Measurements from ENCODE around the gene SNAPC3. TPM values are rescaled to one million over a fixed set of nuclear protein-coding genes. Genes with fewer than 3 reads are reported as not detected.

Gene SNAPC3
- total RNA-seq, 1 donor: 30.4 TPM

DNA sequence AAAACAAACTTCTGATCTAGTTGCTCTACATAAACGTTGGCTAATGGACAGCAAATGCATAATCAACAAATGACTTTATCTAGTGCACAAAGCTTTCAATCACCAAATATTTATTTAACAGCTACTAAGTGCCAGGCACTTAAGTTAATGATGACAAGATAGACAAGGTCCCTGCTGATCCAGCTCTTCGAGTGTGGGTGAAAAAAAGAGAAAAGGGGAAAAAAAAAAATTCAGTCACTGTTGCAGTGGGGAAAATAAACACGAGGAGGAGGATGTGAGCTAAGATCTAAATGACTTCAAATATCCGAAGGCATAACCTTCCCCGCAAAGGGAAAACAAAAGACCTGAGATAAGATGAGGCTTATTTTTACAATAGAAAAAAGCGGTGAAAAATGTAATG, 78.5 kb downstream of the SNAPC3 start:
- peak; percentile 24 for TF ChIP-seq CTCF (IDR thresholded peaks at IDR 0.05; ENCODE audit: extremely low read depth, low read depth, low read length)
- peaks cover 21% of the 10 kb centered on the region for H3K79me2 ChIP-seq (ENCODE audit: insufficient read depth, low read length)
- no peak overlapping the region for H3K4me2 ChIP-seq (ENCODE audit: insufficient read depth, low read length)

GRCh38 chr9:15501803-15502202, 79.1 kb downstream of the SNAPC3 start:
- TF ChIP-seq CTCF (IDR thresholded peaks at IDR 0.05; ENCODE audit: extremely low read depth, low read depth, low read length): no peak
- Histone ChIP-seq H3K79me2 (ENCODE audit: insufficient read depth, low read length) (peaks cover 21% of the 10 kb centered on the region), H3K4me3 (ENCODE audit: insufficient read depth, low read length) (no peak overlapping the region), H3K27me3 (ENCODE audit: insufficient read depth, low read length) (no peaks in the 10 kb centered on the region), H3K36me3 (ENCODE audit: insufficient read depth, low read length) (peaks cover 7% of the 10 kb centered on the region), H3K9me3 (ENCODE audit: low read depth, low read length) (no peaks in the 10 kb centered on the region), H3K4me2 (ENCODE audit: insufficient read depth, low read length) (no peak overlapping the region), H4K20me1 (ENCODE audit: insufficient read depth, low read length) (no peaks in the 10 kb centered on the region), H3K4me1 (ENCODE audit: insufficient read depth, low read length) (peaks cover 4% of the 10 kb centered on the region), H2AFZ (ENCODE audit: low read length) (no peak overlapping the region), H3K27ac (ENCODE audit: low read depth, low read length) (no peak overlapping the region)
- no peak for DNase-seq (ENCODE audit: insufficient read length, low spot score, missing footprints)

More for the DNA sequence above, 78.5 kb downstream of the SNAPC3 start:
- H3K27me3 ChIP-seq (ENCODE audit: insufficient read depth, low read length): no peaks in the 10 kb centered on the region
- DNase-seq (ENCODE audit: insufficient read length, low spot score, missing footprints): no peak
- peaks cover 4% of the 10 kb centered on the region for H3K4me1 ChIP-seq (ENCODE audit: insufficient read depth, low read length)
- H4K20me1 ChIP-seq (ENCODE audit: insufficient read depth, low read length): no peaks in the 10 kb centered on the region
- H3K4me3 ChIP-seq (ENCODE audit: insufficient read depth, low read length): no peak overlapping the region
- no peaks in the 10 kb centered on the region for H3K9me3 ChIP-seq (ENCODE audit: low read depth, low read length)
- peaks cover 7% of the 10 kb centered on the region for H3K36me3 ChIP-seq (ENCODE audit: insufficient read depth, low read length)
- H3K27ac ChIP-seq (ENCODE audit: low read depth, low read length): no peak overlapping the region
- no peak overlapping the region for H2AFZ ChIP-seq (ENCODE audit: low read length)

- no peak overlapping the region for H3K27ac ChIP-seq (ENCODE audit: low read depth, low read length)
- H3K27me3 ChIP-seq (ENCODE audit: insufficient read depth, low read length): no peaks in the 10 kb centered on the region
- H3K36me3 ChIP-seq (ENCODE audit: insufficient read depth, low read length): peaks cover 14% of the 10 kb centered on the region
- H3K9me3 ChIP-seq (ENCODE audit: low read depth, low read length): no peaks in the 10 kb centered on the region
- peaks cover 8% of the 10 kb centered on the region for H3K4me1 ChIP-seq (ENCODE audit: insufficient read depth, low read length)
- no peak overlapping the region for H3K4me3 ChIP-seq (ENCODE audit: insufficient read depth, low read length)
- no peak for DNase-seq (ENCODE audit: insufficient read length, low spot score, missing footprints)
- TF ChIP-seq CTCF (IDR thresholded peaks at IDR 0.05; ENCODE audit: extremely low read depth, low read depth, low read length): no peak
- no peak overlapping the region for H2AFZ ChIP-seq (ENCODE audit: low read length)
- H3K4me2 ChIP-seq (ENCODE audit: insufficient read depth, low read length): no peak overlapping the region
- peaks cover 42% of the 10 kb centered on the region for H3K79me2 ChIP-seq (ENCODE audit: insufficient read depth, low read length)
- no peaks in the 10 kb centered on the region for H4K20me1 ChIP-seq (ENCODE audit: insufficient read depth, low read length)
Measured at GRCh38 chr9:15505921-15506320, 83.2 kb downstream of the SNAPC3 start.

GRCh38 chr9:15509931-15510788, 87.5 kb downstream of the SNAPC3 start:
- Histone ChIP-seq H3K4me1 (ENCODE audit: insufficient read depth, low read length) (peaks cover 8% of the 10 kb centered on the region), H3K36me3 (ENCODE audit: insufficient read depth, low read length) (peaks cover 14% of the 10 kb centered on the region), H3K27ac (ENCODE audit: low read depth, low read length) (peak overlapping the region; percentile 94), H4K20me1 (ENCODE audit: insufficient read depth, low read length) (no peaks in the 10 kb centered on the region), H3K9me3 (ENCODE audit: low read depth, low read length) (no peaks in the 10 kb centered on the region), H3K27me3 (ENCODE audit: insufficient read depth, low read length) (no peaks in the 10 kb centered on the region), H3K4me3 (ENCODE audit: insufficient read depth, low read length) (peak overlapping the region; percentile 91), H2AFZ (ENCODE audit: low read length) (peak overlapping the region; percentile 89), H3K4me2 (ENCODE audit: insufficient read depth, low read length) (peak overlapping the region; percentile 88), H3K79me2 (ENCODE audit: insufficient read depth, low read length) (peaks cover 32% of the 10 kb centered on the region)
- DNase-seq (ENCODE audit: insufficient read length, low spot score, missing footprints): peak; percentile 90
- no peak for TF ChIP-seq CTCF (IDR thresholded peaks at IDR 0.05; ENCODE audit: extremely low read depth, low read depth, low read length)
